ENCODE measurements around the gene BCAS3.

- TF ChIP-seq CTCF (IDR thresholded peaks at IDR 0.05 in 4 of 5, conservative IDR thresholded peaks at IDR 0.05 in 1 of 5) (no peak), POLR2A (IDR thresholded peaks at IDR 0.05) (no peak)
Observed at GRCh38 chr17:61414141-61414935, 736.7 kb downstream of the BCAS3 start.
